Ovary (tissue), 9 donors: ENCODE data around the gene OLFML2A. TPM values are rescaled to one million over a fixed set of nuclear protein-coding genes. Genes with fewer than 3 reads are reported as not detected.
"Not testable (repeated sequence)": the region's sequence is repeated elsewhere in the genome, so short reads cannot be mapped to it uniquely, and the experiment has no call there.

Experiments used
- DNase-seq, 5 donors: peaks; one replicate each; pipeline ENCODE4 v3.0.0-alpha.2; 2019 to 2020
- H3K27ac ChIP-seq, 2 donors: fragments of 200-600 bp; one replicate each; pipeline versions ENCODE4 v1.5.1 to v1.8.0; 2019 to 2022
- H3K27me3 ChIP-seq: fragments of 200-600 bp; one replicate; pipeline ENCODE4 v1.8.0; 2022
- H3K36me3 ChIP-seq: fragments of 200-600 bp; sonication (generic); one replicate; pipeline ENCODE4 v1.5.1; 2019
- H3K4me1 ChIP-seq: one replicate; pipeline ENCODE4 v1.8.1; 2013; ENCODE audit warnings: mild to moderate bottlenecking, moderate library complexity; ENCODE audit not compliant: insufficient read depth
- H3K4me3 ChIP-seq: fragments of 200-600 bp; sonication (generic); one replicate; pipeline ENCODE4 v1.5.1; 2017
- H3K9me3 ChIP-seq, 2 donors: fragments of 200-600 bp in 1 of 2; sonication (generic) in 1 of 2; one replicate each; pipeline versions ENCODE4 v1.5.1 to v1.8.1; 2013 to 2019; ENCODE audit warnings: mild to moderate bottlenecking in 1 of 2, moderate library complexity in 1 of 2
- EP300 ChIP-seq: sonication (generic); formaldehyde crosslinking; IDR thresholded peaks from one replicate; pipeline ENCODE4 v1.6.1; 2017; ENCODE audit warnings: antibody characterized with exemption
- POLR2A ChIP-seq: fragments of 450-650 bp; IDR thresholded peaks from one replicate; pipeline ENCODE4 v1.6.1; 2017; ENCODE audit warnings: antibody characterized with exemption, mild to moderate bottlenecking, moderate library complexity
- WGBS, 3 donors: extraction: QIAGEN DNeasy Blood & Tissue Kit in 1 of 3; methylation state at CpG; one replicate each; pipeline versions ENCODE4 v1.1.5 to v1.1.7; 2013 to 2017; 5-methylcytosine and 5-hydroxymethylcytosine counted together
- intact Hi-C, 4 donors: fragments of 100-400 bp; cut with DNase I; formaldehyde crosslinking; loops; one replicate each; pipeline versions ENCODE4 v1.11.0 to v1.15.1; 2022 to 2023
- polyA plus RNA-seq, 2 donors: library from polyadenylated mRNA; stranded (reverse); fragments of 200-250 nt in 1 of 2; fragments of 350-450 nt in 1 of 2; fragmentation: Illumina TruSeq in 1 of 2; extraction: RNeasy Lipid Tissue Mini Kit (QIAGEN cat#74804) in 1 of 2; gene quantifications; one replicate each; pipeline ENCODE4 v1.2.3, GENCODE V29; 2013 to 2014
- total RNA-seq, 7 donors: library from RNA; depleted of rRNA in 2 of 7; stranded (reverse); fragments of >200 nt in 2 of 7; fragmentation: NEBNext Ultra II Directional in 3 of 7; extraction: Animal tissue kit (Norgen Biotek cat#: 25700) in 3 of 7; gene quantifications; one replicate each; pipeline versions ENCODE4 v1.1.0 to v1.2.4, GENCODE V29; 2016 to 2023
- TF ChIP-seq, protein P1 (sequence below), 3 donors: fragments of 450-650 bp in 2 of 3; fragments of 200-600 bp in 1 of 3; IDR thresholded peaks; one replicate each; pipeline versions ENCODE4 v1.5.1 to v1.8.0; 2016 to 2022; ENCODE audit warnings: antibody characterized with exemption in 3 of 3, mild to moderate bottlenecking in 1 of 3
- donor health status: DM: no; HTN: no; CAD: no; lungs with moderate emphysema.
- donor health status: DM: no; HTN: no; CAD: no.
- donor health status: Bipolar disorder and iron deficiency.
- donor health status: DM: yes; HTN: yes; CAD: no.
- donor health status: DM: no; HTN: no; CAD: no.
- donor health status: DM: yes; HTN: yes; CAD: no.

The OLFML2A gene
- total and polyA plus RNA-seq, 9 donors = 14.7 to 63.4 (median 31.0) TPM

DNA sequence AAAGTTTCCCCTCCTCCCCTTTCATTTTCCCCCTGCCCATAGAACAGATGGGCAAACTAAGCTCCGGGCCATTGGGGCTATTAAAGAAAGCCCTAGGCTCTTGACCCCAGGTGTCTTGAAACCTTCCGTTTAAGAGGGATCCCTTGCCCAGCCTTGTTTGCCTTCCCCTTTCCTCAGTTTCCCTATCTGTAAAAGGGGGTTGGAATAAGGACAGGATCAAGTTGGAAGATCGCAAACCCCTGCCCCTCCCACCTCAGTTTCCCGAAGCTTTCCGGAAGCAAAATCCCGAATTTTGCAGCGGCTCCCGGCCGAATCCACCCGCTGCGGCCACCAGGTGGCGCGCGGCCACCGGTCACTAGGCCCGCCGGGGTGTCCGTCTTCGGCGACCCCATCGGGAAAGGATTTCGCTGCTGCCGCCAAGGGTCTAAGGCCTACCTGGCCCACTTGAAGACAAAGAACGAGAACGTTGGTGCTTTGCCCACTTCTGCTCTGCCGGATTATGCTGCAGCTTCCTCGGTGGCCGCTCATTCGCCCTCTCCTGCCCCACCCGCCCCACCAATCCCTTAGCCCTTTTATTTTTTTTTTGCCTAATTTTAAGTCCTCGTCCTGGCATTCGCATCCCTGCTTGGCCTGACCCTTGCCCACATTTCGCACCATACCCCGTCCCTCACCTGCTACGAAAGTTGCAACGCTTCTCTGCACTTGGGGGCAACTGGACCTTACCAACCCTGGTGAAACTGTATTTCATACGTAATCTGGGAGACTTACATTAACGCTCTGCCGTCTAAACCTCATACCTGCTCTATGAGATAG lies 4.9 kb upstream of the OLFML2A start:
- H3K36me3 ChIP-seq = no peaks in the 10 kb centered on the region
- H3K27me3 ChIP-seq = no peaks in the 10 kb centered on the region
- intact Hi-C loops = loop anchor here in 3 of 4 donors (1.0 to 10.0 kb wide), 5 partner anchors 81 to 605 kb away; partner anchors contain the start of genes SCAI (in 2 of the 3) and WDR38 (in 2 of the 3)
- no peaks in the 10 kb centered on the region for H3K9me3 ChIP-seq
- TF ChIP-seq, protein P1, sequence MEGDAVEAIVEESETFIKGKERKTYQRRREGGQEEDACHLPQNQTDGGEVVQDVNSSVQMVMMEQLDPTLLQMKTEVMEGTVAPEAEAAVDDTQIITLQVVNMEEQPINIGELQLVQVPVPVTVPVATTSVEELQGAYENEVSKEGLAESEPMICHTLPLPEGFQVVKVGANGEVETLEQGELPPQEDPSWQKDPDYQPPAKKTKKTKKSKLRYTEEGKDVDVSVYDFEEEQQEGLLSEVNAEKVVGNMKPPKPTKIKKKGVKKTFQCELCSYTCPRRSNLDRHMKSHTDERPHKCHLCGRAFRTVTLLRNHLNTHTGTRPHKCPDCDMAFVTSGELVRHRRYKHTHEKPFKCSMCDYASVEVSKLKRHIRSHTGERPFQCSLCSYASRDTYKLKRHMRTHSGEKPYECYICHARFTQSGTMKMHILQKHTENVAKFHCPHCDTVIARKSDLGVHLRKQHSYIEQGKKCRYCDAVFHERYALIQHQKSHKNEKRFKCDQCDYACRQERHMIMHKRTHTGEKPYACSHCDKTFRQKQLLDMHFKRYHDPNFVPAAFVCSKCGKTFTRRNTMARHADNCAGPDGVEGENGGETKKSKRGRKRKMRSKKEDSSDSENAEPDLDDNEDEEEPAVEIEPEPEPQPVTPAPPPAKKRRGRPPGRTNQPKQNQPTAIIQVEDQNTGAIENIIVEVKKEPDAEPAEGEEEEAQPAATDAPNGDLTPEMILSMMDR (IDR thresholded peaks at IDR 0.05) = peak; percentile 92 to 99 (median 96)
- TF ChIP-seq POLR2A = no peak
- no peak overlapping the region for H3K27ac ChIP-seq
- H3K4me3 ChIP-seq = peak overlapping the region; percentile 89
- WGBS, 3 donors = 19 to 22% (median 21%) methylated on average over 39 of the region's 39 CpGs
- H3K4me1 ChIP-seq = no peaks in the 10 kb centered on the region
- DNase-seq = peak; percentile 64 to 86 (median 77)

DNA sequence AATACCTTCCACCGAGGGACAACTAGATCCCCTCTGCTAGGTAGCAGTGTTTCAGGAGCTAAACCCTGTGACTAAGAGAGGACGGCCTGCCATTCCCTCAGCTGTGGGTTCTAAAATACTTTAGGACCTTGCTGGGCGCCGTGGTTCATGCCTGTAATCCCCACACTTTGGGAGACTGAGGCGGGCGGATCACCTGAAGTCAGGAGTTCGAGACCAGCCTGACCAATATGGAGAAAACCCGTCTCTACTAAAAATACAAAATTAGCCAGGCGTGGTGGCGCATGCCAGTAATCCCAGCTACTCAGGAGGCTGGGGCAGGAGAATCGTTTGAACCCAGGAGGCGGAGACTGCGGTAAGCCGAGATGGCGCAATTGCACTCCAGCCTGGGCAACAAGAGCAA lies 4.1 kb upstream of the OLFML2A start:
- H3K9me3 ChIP-seq, H3K36me3 ChIP-seq, DNase-seq, H3K27ac ChIP-seq, H3K4me1 ChIP-seq, H3K27me3 ChIP-seq, H3K4me3 ChIP-seq: not testable (repeated sequence)
- intact Hi-C loops = loop anchor here in 3 of 4 donors (1.0 to 10.0 kb wide), 5 partner anchors 80 to 604 kb away; partner anchors contain the start of genes SCAI (in 2 of the 3) and WDR38 (in 2 of the 3)
- WGBS, 3 donors = 88 to 89% (median 89%) methylated on average over 15 of the region's 15 CpGs

DNA sequence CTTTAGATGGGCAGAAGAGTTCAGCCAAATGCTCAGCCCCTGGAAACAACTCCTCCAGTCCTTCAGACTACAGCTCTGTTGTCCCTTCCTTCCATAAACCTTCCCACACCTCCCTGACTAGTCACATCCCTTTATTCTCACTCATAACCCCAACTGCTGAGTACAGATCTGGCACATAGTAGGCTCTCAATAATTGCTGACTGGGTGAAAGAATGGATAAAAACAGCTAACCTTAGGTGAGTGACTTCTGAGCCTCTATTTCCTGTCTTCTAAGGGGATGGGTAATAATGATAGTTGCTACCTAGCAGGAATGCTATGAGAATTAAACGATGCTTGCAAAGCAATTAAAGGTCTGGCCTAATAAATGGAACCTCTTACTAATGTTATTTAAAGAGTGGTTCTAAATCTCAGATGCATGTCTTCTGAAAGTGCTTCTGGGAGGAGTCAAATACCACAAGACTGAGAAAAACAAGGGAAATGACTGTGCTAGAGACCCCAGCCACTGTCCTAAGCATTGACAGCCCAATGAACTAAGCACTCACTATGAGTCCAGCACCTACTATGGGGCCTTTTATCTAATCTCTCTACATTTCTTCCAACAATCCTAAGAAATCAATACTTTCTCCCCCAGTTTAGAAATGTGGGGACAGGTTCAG lies 3.3 kb upstream of the OLFML2A start:
- no peaks in the 10 kb centered on the region for H3K9me3 ChIP-seq
- H3K27ac ChIP-seq = no peak overlapping the region
- H3K4me3 ChIP-seq = no peak overlapping the region
- no peak for DNase-seq
- intact Hi-C loops = loop anchor here (1.0 to 10.0 kb wide), 5 partner anchors 79 to 604 kb away; partner anchors contain the start of genes WDR38 (in 3 of the 4) and SCAI (in 2 of the 4)
- peaks cover 2% of the 10 kb centered on the region for H3K4me1 ChIP-seq
- H3K36me3 ChIP-seq = no peaks in the 10 kb centered on the region
- WGBS, 3 donors = 70 to 78% (median 76%) methylated on average over 1 of the region's 1 CpG
- no peaks in the 10 kb centered on the region for H3K27me3 ChIP-seq
- TF ChIP-seq EP300 = no peak
- no peak for TF ChIP-seq POLR2A
- TF ChIP-seq, protein P1 (IDR thresholded peaks at IDR 0.05) = no peak

DNA sequence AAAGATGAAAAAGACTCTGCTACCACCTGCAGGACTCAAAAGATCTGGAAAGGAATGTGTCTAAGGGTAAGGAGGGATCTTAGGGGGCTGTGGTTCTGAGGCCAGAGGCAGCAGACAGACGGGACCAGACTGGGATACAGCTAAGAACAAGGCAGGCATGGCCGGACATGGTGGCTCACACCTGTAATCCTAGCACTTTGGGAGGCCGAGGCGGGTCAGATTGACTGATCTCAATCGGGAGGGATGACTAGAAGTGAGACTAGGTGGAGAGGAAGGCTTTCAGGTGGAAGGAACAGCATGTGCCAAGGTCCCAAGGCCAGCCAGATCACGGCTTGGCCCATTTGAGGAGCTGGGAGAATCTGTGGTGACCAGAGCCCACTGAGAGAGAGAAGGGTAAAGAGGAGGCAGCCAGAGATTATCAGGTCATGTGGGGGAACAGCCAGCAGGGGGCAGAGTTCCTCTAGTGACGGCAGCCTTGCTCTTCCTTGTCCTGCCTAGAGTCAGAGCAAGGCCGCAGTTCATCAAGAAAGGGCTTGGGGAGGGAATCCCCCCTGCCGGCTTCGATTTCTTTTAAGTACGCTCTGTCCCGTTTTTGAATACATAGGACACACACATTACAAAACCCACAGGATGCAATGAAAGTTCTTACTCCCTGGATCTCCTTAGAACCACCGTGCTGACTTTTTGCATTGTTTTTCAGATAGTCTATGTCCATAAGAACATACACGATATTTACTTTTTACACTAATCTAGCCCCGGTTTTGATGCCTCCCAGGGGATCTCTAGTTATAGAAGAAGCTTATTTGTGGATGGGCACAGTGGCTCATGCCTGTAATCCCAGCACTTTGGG lies 2.6 kb upstream of the OLFML2A start:
- H3K36me3 ChIP-seq = no peaks in the 10 kb centered on the region
- H3K4me3 ChIP-seq = no peak overlapping the region
- peak; percentile 72 to 89 (median 87) for DNase-seq
- TF ChIP-seq, protein P1 (IDR thresholded peaks at IDR 0.05) = peak; percentile 64 to 82 (median 68)
- TF ChIP-seq EP300 = no peak
- H3K9me3 ChIP-seq = no peaks in the 10 kb centered on the region
- H3K27ac ChIP-seq = no peak overlapping the region
- intact Hi-C loops = loop anchor here in 3 of 4 donors (1.0 to 10.0 kb wide), 5 partner anchors 78 to 603 kb away; partner anchors contain the start of genes SCAI (in 2 of the 3) and WDR38 (in 2 of the 3)
- no peaks in the 10 kb centered on the region for H3K27me3 ChIP-seq
- WGBS, 3 donors = 36 to 39% (median 36%) methylated on average over 15 of the region's 15 CpGs
- peaks cover 3% of the 10 kb centered on the region for H3K4me1 ChIP-seq
